Loucy (cell line): Measurements from ENCODE around the gene CDRT4.

Experiments used
- EZH2phosphoT487 ChIP-seq: fragments of 200-600 bp; IDR thresholded peaks from 2 replicates; pipeline ENCODE4 v1.6.1; 2018; ENCODE audit warnings: antibody characterized with exemption, mild to moderate bottlenecking, moderate library complexity, borderline replicate concordance
- TF ChIP-seq, protein P1 (sequence below): fragments of 200-600 bp; sonication (generic); conservative IDR thresholded peaks from 2 replicates; pipeline ENCODE4 v1.5.1; 2014; ENCODE audit warnings: mild to moderate bottlenecking, antibody characterized with exemption, low read length

DNA sequence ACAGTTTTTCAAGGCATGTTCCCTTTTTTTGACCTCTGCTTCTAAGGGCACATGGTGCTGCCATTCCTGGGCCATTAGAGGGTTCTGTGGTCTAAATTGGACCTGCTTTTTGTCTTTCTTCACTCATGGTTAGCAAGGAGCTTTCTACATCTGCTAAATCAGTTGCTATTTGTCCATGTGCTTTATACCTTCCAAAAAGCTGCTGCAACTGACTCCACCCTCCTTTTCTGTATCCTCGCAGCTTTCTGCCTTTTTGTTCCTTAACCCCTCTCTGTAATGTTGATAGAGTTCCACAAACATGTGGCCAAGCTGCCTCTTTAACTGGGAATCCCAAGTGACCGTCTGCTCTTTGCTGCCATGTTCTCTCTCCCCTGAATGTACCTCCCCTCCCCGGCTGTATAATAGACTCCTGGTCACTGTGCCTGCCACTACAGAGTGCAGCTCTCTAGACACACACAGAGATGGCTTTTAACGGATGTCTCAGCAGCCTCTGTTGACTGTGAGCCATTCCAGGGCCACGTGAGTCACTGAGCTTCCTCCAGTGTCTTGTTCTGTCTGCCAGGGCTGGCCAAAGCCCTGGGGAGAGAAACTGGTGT lies 68.6 kb downstream of the CDRT4 start:
- no peak for TF ChIP-seq EZH2phosphoT487
- TF ChIP-seq, protein P1, sequence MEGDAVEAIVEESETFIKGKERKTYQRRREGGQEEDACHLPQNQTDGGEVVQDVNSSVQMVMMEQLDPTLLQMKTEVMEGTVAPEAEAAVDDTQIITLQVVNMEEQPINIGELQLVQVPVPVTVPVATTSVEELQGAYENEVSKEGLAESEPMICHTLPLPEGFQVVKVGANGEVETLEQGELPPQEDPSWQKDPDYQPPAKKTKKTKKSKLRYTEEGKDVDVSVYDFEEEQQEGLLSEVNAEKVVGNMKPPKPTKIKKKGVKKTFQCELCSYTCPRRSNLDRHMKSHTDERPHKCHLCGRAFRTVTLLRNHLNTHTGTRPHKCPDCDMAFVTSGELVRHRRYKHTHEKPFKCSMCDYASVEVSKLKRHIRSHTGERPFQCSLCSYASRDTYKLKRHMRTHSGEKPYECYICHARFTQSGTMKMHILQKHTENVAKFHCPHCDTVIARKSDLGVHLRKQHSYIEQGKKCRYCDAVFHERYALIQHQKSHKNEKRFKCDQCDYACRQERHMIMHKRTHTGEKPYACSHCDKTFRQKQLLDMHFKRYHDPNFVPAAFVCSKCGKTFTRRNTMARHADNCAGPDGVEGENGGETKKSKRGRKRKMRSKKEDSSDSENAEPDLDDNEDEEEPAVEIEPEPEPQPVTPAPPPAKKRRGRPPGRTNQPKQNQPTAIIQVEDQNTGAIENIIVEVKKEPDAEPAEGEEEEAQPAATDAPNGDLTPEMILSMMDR, result no peak
